ENCODE results near the gene ZP1. TPM values are rescaled to one million over a fixed set of nuclear protein-coding genes. Genes with fewer than 3 reads are reported as not detected.

The ZP1 gene
- total and polyA plus RNA-seq, 10 of the 15 experiments (the other 5 are each of a cell fraction or from before 2014, with no cell fraction given), result not detected

- TF ChIP-seq, protein P1, sequence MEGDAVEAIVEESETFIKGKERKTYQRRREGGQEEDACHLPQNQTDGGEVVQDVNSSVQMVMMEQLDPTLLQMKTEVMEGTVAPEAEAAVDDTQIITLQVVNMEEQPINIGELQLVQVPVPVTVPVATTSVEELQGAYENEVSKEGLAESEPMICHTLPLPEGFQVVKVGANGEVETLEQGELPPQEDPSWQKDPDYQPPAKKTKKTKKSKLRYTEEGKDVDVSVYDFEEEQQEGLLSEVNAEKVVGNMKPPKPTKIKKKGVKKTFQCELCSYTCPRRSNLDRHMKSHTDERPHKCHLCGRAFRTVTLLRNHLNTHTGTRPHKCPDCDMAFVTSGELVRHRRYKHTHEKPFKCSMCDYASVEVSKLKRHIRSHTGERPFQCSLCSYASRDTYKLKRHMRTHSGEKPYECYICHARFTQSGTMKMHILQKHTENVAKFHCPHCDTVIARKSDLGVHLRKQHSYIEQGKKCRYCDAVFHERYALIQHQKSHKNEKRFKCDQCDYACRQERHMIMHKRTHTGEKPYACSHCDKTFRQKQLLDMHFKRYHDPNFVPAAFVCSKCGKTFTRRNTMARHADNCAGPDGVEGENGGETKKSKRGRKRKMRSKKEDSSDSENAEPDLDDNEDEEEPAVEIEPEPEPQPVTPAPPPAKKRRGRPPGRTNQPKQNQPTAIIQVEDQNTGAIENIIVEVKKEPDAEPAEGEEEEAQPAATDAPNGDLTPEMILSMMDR (IDR thresholded peaks at IDR 0.05 in 2 of 3, conservative IDR thresholded peaks at IDR 0.05 in 1 of 3; ENCODE audit: control insufficient read depth in 2 of 3, extremely low read depth in 1 of 3, insufficient read depth in 1 of 3, low read depth in 3 of 3, low read length in 3 of 3), result no peak
- TF ChIP-seq STAT3 (IDR thresholded peaks at IDR 0.05; ENCODE audit: low read depth, low read length), result no peak
- TF ChIP-seq NR2C1 (IDR thresholded peaks at IDR 0.05), result no peak
Observed at GRCh38 chr11:60863550-60864521, 3.5 kb upstream of the ZP1 start (continued).

DNA sequence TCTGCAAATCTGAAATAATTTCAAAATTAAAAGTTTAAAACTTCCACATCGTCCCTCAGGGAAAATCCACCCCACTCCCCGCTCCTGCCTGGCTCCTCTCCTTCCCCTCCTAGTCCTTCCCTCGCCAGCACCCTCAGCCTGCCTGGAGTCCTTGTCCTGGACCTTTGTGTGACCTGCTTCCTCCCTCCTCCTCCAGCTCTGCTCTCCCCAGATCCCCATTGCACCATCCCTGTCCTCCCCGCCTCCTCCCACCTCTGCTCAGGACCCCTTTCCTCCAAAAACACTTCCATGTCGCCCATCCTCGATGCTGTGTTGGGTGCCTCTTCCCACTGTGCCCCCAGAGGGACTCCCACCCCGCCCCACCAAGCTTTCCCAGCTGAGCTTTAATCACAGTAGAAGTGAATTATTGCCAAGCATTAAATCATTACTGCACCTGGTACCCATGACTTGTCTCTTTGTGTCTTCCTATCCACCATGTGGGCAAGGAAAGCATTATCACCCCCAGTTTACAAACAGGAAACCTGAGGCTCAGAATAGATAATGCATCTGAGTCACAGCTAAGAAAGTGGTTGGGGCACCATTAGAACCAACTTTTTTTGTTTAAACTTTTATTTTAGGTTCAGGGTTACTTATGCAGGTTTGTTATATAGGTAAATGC, 2.4 kb upstream of the ZP1 start:
- Histone ChIP-seq H3K9ac (ENCODE audit: control insufficient read depth, insufficient read depth, low read length) (no peak overlapping the region), H2AFZ (ENCODE audit: control insufficient read depth, low read depth, low read length) (no peak overlapping the region), H3K79me2 (ENCODE audit: control insufficient read depth, insufficient read depth, low read length) (no peaks in the 10 kb centered on the region), H3K4me3 (no peak overlapping the region), H3K4me1 (ENCODE audit: control insufficient read depth, insufficient read depth, low read length) (no peaks in the 10 kb centered on the region), H3K36me3 (ENCODE audit: control insufficient read depth in 2 of 2, insufficient read depth in 2 of 2, low read length in 1 of 2) (no peaks in the 10 kb centered on the region), H3K9me3 (replicated peaks; ENCODE audit: control insufficient read depth, insufficient read depth, low read length) (no peaks in the 10 kb centered on the region), H3K27me3 (replicated peaks in 1 of 2; ENCODE audit: control insufficient read depth in 2 of 2, insufficient read depth in 2 of 2, low read length in 1 of 2) (no peaks in the 10 kb centered on the region), H3K27ac (ENCODE audit: control insufficient read depth, insufficient read depth) (no peak overlapping the region), H3K4me2 (ENCODE audit: control insufficient read depth, insufficient read depth) (no peak overlapping the region), H4K20me1 (ENCODE audit: control insufficient read depth, insufficient read depth) (no peaks in the 10 kb centered on the region)
- RAD21 ChIA-PET (ENCODE audit: unreplicated experiment), result no interaction called here
- in situ Hi-C loops (cut with MboI) (no loop called here), intact Hi-C loops (cut with micrococcal nuclease; ENCODE audit: unreplicated experiment) (no loop called here)
- CTCF ChIA-PET, result interaction anchor here (1.7 kb wide), 2 partner anchors 12 to 34 kb away, joined by 3 to 8 read pairs; no protein-coding TSS in a partner anchor
- ATAC-seq (no peak), DNase-seq (ENCODE audit: low read depth, low spot score) (no peak), FAIRE-seq (no peak)
- POLR2A ChIA-PET, result no interaction called here
- WGBS (ENCODE audit: insufficient coverage, insufficient replicate concordance, low lambda C conversion rate, missing lambda C conversion rate), result 30% methylated on average over 7 of the region's 7 CpGs
- TF ChIP-seq SIN3A (IDR thresholded peaks at IDR 0.05; ENCODE audit: low read depth, low read length) (no peak), MYC (IDR thresholded peaks at IDR 0.05; ENCODE audit: insufficient read depth, insufficient read length, insufficient replicate concordance, low read length, severe bottlenecking) (no peak), HDAC6 (IDR thresholded peaks at IDR 0.05; ENCODE audit: unreplicated experiment) (no peak), EED (IDR thresholded peaks at IDR 0.05; ENCODE audit: low read depth) (no peak)
- TF ChIP-seq, protein P1 (IDR thresholded peaks at IDR 0.05 in 2 of 3, conservative IDR thresholded peaks at IDR 0.05 in 1 of 3; ENCODE audit: control insufficient read depth in 2 of 3, extremely low read depth in 1 of 3, insufficient read depth in 1 of 3, low read depth in 3 of 3, low read length in 3 of 3), result no peak
- BruUV-seq (replicated peaks), result no TSS peak
- SMC1A ChIA-PET (ENCODE audit: uncharacterized antibody, unreplicated experiment), result interaction anchor here (1.4 kb wide), 1 partner anchor 30 kb away, joined by 3 read pairs; no protein-coding TSS in a partner anchor
